Mesendoderm (in vitro differentiated cells): ENCODE results near the gene WDR86. TPM values are rescaled to one million over a fixed set of nuclear protein-coding genes. Genes with fewer than 3 reads are reported as not detected.

Experiments used
- DNase-seq: peaks from one replicate; pipeline ENCODE4 v3.0.0; 2013
- H2AK5ac ChIP-seq: 2 replicates; pipeline ENCODE4 v1.6.1; 2013; ENCODE audit warnings: low read length, inconsistent platforms
- H2BK120ac ChIP-seq: 2 replicates; pipeline ENCODE4 v1.6.1; 2013; ENCODE audit warnings: low read depth, mild to moderate bottlenecking, low read length, moderate library complexity, mixed read lengths
- H2BK15ac ChIP-seq: replicated peaks from 2 replicates; pipeline ENCODE4 v1.6.1; 2013; ENCODE audit warnings: low read depth, mild to moderate bottlenecking, moderate library complexity
- H2BK5ac ChIP-seq: 2 replicates; pipeline ENCODE4 v1.6.1; 2013; ENCODE audit warnings: low read length, inconsistent platforms
- H3K18ac ChIP-seq: 2 replicates; pipeline ENCODE4 v1.6.1; 2013; ENCODE audit warnings: mild to moderate bottlenecking, low read length, mixed read lengths
- H3K23ac ChIP-seq: one replicate; pipeline ENCODE4 v1.6.1; 2013; ENCODE audit warnings: low read length
- H3K27ac ChIP-seq: 2 replicates; pipeline ENCODE4 v1.5.1; 2013; ENCODE audit warnings: low read depth, mild to moderate bottlenecking, inconsistent platforms, low read length, moderate library complexity
- H3K27me3 ChIP-seq: 2 replicates; pipeline ENCODE4 v1.6.1; 2013; ENCODE audit warnings: low read length, control low read depth, mild to moderate bottlenecking, inconsistent platforms; ENCODE audit not compliant: insufficient read depth, poor library complexity
- H3K36me3 ChIP-seq: 2 replicates; pipeline ENCODE4 v1.6.1; 2013; ENCODE audit warnings: low read length, inconsistent platforms; ENCODE audit not compliant: control insufficient read depth, insufficient read depth
- H3K4ac ChIP-seq: one replicate; pipeline ENCODE4 v1.6.1; 2013; ENCODE audit warnings: low read depth, mild to moderate bottlenecking, low read length, moderate library complexity
- H3K4me1 ChIP-seq: 2 replicates; pipeline ENCODE4 v1.6.1; 2013; ENCODE audit warnings: low read depth, low read length, inconsistent platforms; ENCODE audit not compliant: control insufficient read depth
- H3K4me2 ChIP-seq: 2 replicates; pipeline ENCODE4 v1.6.1; 2013; ENCODE audit warnings: low read length
- H3K4me3 ChIP-seq: 2 replicates; pipeline ENCODE4 v1.5.1; 2013; ENCODE audit warnings: mild to moderate bottlenecking, low read length
- H3K56ac ChIP-seq: one replicate; pipeline ENCODE4 v1.6.1; 2013; ENCODE audit warnings: low read length
- H3K79me1 ChIP-seq: 2 replicates; pipeline ENCODE4 v1.6.1; 2013; ENCODE audit warnings: low read length, inconsistent platforms
- H3K79me2 ChIP-seq: 2 replicates; pipeline ENCODE4 v1.6.1; 2013; ENCODE audit warnings: mild to moderate bottlenecking, low read length; ENCODE audit not compliant: control insufficient read depth, insufficient read depth
- H3K9ac ChIP-seq: 2 replicates; pipeline ENCODE4 v1.6.1; 2013; ENCODE audit warnings: low read length, inconsistent platforms
- H4K5ac ChIP-seq: one replicate; pipeline ENCODE4 v1.6.1; 2013; ENCODE audit warnings: low read length
- H4K8ac ChIP-seq: one replicate; pipeline ENCODE4 v1.6.1; 2013; ENCODE audit warnings: low read depth, mild to moderate bottlenecking, control low read depth, low read length, moderate library complexity
- WGBS: extraction: QIAGEN DNeasy Blood & Tissue Kit; methylation state at CpG from one replicate; pipeline ENCODE4 v1.1.7; 2013; ENCODE audit warnings: low lambda C conversion rate, missing lambda C conversion rate; ENCODE audit not compliant: insufficient coverage; ENCODE audit errors: extremely low coverage; 5-methylcytosine and 5-hydroxymethylcytosine counted together
- polyA plus RNA-seq, 2 experiments: library from polyadenylated mRNA; stranded (reverse); fragments of 200-250 nt; gene quantifications; one replicate each; pipeline ENCODE4 v1.2.3, GENCODE V29; 2013

Gene WDR86, protein sequence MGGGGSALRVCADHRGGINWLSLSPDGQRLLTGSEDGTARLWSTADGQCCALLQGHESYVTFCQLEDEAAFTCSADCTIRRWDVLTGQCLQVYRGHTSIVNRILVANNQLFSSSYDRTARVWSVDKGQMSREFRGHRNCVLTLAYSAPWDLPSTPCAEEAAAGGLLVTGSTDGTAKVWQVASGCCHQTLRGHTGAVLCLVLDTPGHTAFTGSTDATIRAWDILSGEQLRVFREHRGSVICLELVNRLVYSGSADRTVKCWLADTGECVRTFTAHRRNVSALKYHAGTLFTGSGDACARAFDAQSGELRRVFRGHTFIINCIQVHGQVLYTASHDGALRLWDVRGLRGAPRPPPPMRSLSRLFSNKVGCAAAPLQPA
- polyA plus RNA-seq (2013, experiment 1 of 2) = 1.5 TPM
- 1.4 TPM for polyA plus RNA-seq (2013, experiment 2 of 2)

GRCh38 chr7:151409667-151410404 is at the start of gene WDR86:
Gene WDR86, minus strand, starts transcription at chr7:151410038. Its CDS starts 449 bp downstream, at chr7:151409589.
- H3K36me3 ChIP-seq = no peaks in the 10 kb centered on the region
- DNase-seq = peak; percentile 50

DNA sequence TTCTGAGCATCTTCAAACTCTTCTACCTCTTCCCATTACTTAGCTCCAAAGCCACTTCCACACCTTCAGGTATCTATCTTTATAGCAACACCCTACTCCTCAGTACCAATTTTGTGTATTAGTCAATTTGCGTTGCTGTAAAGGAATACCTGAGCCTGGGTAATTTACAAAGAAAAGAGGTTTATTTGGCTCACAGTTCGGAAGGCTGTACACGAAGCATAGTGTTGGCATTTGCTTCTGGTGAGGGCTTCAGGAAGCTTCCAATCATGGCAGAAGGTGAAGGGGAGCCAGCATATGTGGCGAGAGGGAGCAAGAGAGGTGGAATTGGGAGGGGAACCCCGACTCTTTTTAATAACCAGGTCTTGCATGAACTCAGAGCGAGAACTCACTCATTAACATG is 47.7 kb upstream of the WDR86 start:
- Histone ChIP-seq H3K23ac (no peak overlapping the region), H2AK5ac (no peak overlapping the region), H3K9ac (no peak overlapping the region), H2BK120ac (no peak overlapping the region), H3K4me1 (no peaks in the 10 kb centered on the region), H3K79me2 (no peaks in the 10 kb centered on the region), H3K4me3 (no peak overlapping the region), H3K4ac (no peak overlapping the region), H3K79me1 (no peaks in the 10 kb centered on the region), H2BK15ac (no peak overlapping the region), H3K18ac (no peak overlapping the region), H3K27me3 (no peaks in the 10 kb centered on the region), H3K27ac (no peak overlapping the region), H3K36me3 (no peaks in the 10 kb centered on the region), H3K56ac (no peak overlapping the region), H4K8ac (no peak overlapping the region), H4K5ac (no peak overlapping the region), H3K4me2 (no peak overlapping the region), H2BK5ac (no peak overlapping the region)
- WGBS = no CpG with 5 or more reads among the region's 6 CpGs
- no peak for DNase-seq

More at GRCh38 chr7:151409667-151410404, at the start of gene WDR86:
- Histone ChIP-seq H2BK120ac (peak within 1 kb of the TSS; percentile 74), H4K8ac (peak within 1 kb of the TSS; percentile 1), H3K27me3 (no peaks in the 10 kb centered on the region), H3K79me1 (peaks cover 2% of the 10 kb centered on the region), H3K23ac (peak within 1 kb of the TSS; percentile 94), H3K4me2 (peak within 1 kb of the TSS; percentile 87), H3K18ac (peak within 1 kb of the TSS; percentile 94), H3K4me3 (peak within 1 kb of the TSS; percentile 70), H3K56ac (peak within 1 kb of the TSS; percentile 94), H2BK5ac (no peak within 1 kb of the TSS), H3K79me2 (no peaks in the 10 kb centered on the region), H2BK15ac (no peak within 1 kb of the TSS), H3K4me1 (peaks cover 15% of the 10 kb centered on the region), H2AK5ac (no peak within 1 kb of the TSS), H3K4ac (peak within 1 kb of the TSS; percentile 76), H3K27ac (peak within 1 kb of the TSS; percentile 44), H4K5ac (no peak within 1 kb of the TSS), H3K9ac (peak within 1 kb of the TSS; percentile 92)
- WGBS = no CpG with 5 or more reads among the region's 75 CpGs

GRCh38 chr7:151456782-151457181 is 46.9 kb upstream of the WDR86 start:
- no peak overlapping the region for H2AK5ac ChIP-seq
- H3K79me2 ChIP-seq = no peaks in the 10 kb centered on the region
- no peak overlapping the region for H3K9ac ChIP-seq
- H3K27me3 ChIP-seq = no peaks in the 10 kb centered on the region
- no peak overlapping the region for H4K5ac ChIP-seq
- H3K56ac ChIP-seq = no peak overlapping the region
- no peak overlapping the region for H3K18ac ChIP-seq
- H2BK5ac ChIP-seq = no peak overlapping the region
- no peak overlapping the region for H3K23ac ChIP-seq
- H3K4me2 ChIP-seq = no peak overlapping the region
- H2BK120ac ChIP-seq = no peak overlapping the region
- H3K36me3 ChIP-seq = no peaks in the 10 kb centered on the region
- no peak overlapping the region for H3K4me3 ChIP-seq
- H3K79me1 ChIP-seq = no peaks in the 10 kb centered on the region
- no peaks in the 10 kb centered on the region for H3K4me1 ChIP-seq
- no peak overlapping the region for H3K27ac ChIP-seq
- peak; percentile 83 for DNase-seq
- H2BK15ac ChIP-seq = no peak overlapping the region
- no peak overlapping the region for H4K8ac ChIP-seq
- WGBS = no CpG with 5 or more reads among the region's 4 CpGs
- no peak overlapping the region for H3K4ac ChIP-seq

- H3K56ac ChIP-seq = no peak overlapping the region
These were observed 46.4 kb upstream of the WDR86 start for GRCh38 chr7:151456276-151456675.

GRCh38 chr7:151455690-151456089 is 45.9 kb upstream of the WDR86 start:
- H3K4me2 ChIP-seq = no peak overlapping the region
- H3K27ac ChIP-seq = no peak overlapping the region
- H2BK5ac ChIP-seq = no peak overlapping the region
- no peak overlapping the region for H4K5ac ChIP-seq
- no peaks in the 10 kb centered on the region for H3K36me3 ChIP-seq
- no peak overlapping the region for H3K23ac ChIP-seq
- DNase-seq = no peak
- no peak overlapping the region for H3K4me3 ChIP-seq
- H3K79me2 ChIP-seq = no peaks in the 10 kb centered on the region
- no peaks in the 10 kb centered on the region for H3K4me1 ChIP-seq
- no peak overlapping the region for H2AK5ac ChIP-seq
- WGBS = no CpG with 5 or more reads among the region's 4 CpGs
- no peak overlapping the region for H3K56ac ChIP-seq
- H3K18ac ChIP-seq = no peak overlapping the region
- H3K9ac ChIP-seq = no peak overlapping the region
- no peaks in the 10 kb centered on the region for H3K27me3 ChIP-seq
- no peak overlapping the region for H2BK120ac ChIP-seq
- no peak overlapping the region for H2BK15ac ChIP-seq
- no peaks in the 10 kb centered on the region for H3K79me1 ChIP-seq
- no peak overlapping the region for H3K4ac ChIP-seq
- H4K8ac ChIP-seq = no peak overlapping the region

More at GRCh38 chr7:151456276-151456675, 46.4 kb upstream of the WDR86 start:
- Histone ChIP-seq H2BK120ac (no peak overlapping the region), H3K4me1 (no peaks in the 10 kb centered on the region), H3K27me3 (no peaks in the 10 kb centered on the region), H3K9ac (no peak overlapping the region), H3K27ac (no peak overlapping the region), H4K5ac (no peak overlapping the region), H3K4me2 (no peak overlapping the region), H3K79me2 (no peaks in the 10 kb centered on the region), H3K4me3 (no peak overlapping the region), H3K36me3 (no peaks in the 10 kb centered on the region), H3K4ac (no peak overlapping the region), H2AK5ac (no peak overlapping the region), H3K23ac (no peak overlapping the region), H3K18ac (no peak overlapping the region), H3K79me1 (no peaks in the 10 kb centered on the region), H4K8ac (no peak overlapping the region), H2BK5ac (no peak overlapping the region), H2BK15ac (no peak overlapping the region)
- WGBS = no CpG with 5 or more reads among the region's 5 CpGs
- no peak for DNase-seq
